Measurements from ENCODE around the gene GSE1.

The GSE1 gene

DNA sequence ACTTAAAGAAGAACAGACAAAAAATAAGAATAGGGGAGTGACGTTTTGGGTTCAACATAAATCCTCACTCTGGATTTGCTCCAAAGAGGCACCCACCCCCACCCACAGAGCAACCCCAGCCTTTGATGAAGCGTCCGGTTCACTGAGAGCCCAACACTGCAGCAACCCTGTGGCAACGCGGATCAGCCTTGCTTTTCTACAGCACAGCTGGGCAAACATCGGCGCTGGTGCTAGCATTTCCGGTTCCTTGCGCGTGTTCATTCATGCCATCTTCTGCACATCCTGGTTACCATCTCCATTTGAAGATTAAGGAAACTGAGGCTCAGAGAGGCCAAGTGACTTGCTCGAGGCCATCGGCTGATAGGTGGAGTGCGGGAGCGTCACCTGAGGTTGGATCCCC, 84.3 kb downstream of the GSE1 start:
- no peak for DNase-seq (ENCODE audit: low read depth in 2 of 2)

DNA sequence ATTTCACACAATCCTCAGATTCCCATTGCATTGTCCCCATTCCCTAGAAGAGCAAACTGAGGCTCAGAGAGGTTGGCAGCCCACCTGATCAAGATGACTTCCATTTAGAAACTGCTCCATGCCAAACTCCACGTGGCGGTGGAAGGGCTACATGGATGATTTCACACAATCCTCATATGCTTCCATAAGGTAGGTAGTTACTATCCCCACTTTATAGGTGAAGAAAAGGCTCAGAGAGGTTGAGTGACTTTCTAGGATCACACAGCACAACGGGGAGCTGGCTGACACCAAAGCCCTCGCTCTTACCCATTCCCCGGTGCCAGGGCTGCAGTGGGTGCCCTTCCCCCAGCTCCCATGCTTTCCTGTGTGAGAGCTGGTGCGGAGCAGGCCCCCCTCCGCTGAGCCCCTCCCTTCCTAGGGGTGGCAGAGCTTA, 85.4 kb downstream of the GSE1 start:
- DNase-seq (ENCODE audit: low read depth in 2 of 2): no peak

DNA sequence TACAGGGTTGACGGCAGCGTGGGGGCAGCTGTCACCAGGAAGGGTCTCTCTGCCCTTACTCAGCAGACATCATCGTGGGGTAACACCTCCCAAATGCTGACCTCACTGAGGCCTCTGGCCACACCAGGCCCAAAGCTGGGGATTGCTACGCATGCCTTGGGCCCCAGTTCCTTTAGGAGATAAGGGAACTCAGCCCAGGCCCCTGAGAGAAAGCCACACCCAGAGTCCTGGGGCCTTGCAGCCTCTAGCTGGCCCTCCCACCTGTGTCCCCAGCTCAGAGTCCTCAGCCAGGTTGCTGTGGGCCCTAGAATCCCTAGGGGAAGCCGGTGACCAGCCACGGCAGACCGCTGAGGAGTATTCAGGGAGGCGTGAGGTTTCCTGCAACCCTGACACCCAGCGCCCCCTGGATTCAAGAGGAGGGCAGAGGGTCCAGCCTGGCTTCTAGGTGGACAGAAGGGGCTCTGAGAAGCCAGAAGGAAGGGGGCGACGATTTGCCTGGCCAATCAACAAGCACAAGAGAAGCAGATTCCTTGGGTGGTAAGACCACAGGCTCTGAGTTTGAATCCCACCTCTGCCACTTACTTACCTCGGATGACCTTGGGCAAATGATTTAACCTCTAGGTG, 85.9 kb downstream of the GSE1 start:
- DNase-seq (ENCODE audit: low read depth in 2 of 2): no peak

DNA sequence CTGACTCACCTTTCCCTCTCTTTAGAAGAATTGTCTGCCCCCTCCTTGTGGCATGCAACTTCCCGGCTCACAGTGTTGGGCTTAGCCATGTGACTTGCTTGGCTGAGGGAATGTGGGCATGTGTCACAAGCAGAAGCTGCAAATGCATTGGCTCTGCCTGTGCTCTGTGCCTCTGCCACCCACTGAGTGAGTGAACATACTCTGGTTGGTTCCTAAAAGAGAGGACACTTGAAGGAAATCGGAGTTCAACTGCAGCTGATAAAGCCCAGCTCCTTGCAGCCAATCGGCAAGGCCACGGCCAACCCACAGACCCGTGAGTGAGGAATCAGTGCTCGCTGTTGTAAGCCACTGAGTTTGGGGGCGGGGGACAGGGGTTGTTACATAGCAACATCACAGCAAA, 86.5 kb downstream of the GSE1 start:
- no peak for DNase-seq (ENCODE audit: low read depth in 2 of 2)

DNA sequence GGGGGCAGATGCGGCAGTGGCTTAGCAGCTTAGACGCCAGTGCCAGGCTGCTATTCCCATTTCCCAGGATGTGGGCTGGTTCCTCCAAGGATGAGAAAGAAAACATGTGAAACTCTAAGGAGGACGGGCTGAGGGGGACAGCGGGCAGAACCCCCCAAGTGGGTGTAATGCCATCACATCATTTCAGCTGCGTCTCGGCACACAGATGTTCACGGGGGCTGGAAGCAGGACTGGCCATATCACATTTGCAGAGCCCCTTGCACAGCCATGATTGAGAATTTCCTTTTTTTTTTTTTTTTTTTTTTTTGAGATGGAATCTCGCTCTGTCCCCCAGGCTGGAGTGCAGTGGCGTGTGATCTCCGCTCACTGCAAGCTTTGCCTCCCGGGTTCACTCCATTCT, 90.9 kb downstream of the GSE1 start:
- no peak for DNase-seq (ENCODE audit: low read depth in 2 of 2)

DNA sequence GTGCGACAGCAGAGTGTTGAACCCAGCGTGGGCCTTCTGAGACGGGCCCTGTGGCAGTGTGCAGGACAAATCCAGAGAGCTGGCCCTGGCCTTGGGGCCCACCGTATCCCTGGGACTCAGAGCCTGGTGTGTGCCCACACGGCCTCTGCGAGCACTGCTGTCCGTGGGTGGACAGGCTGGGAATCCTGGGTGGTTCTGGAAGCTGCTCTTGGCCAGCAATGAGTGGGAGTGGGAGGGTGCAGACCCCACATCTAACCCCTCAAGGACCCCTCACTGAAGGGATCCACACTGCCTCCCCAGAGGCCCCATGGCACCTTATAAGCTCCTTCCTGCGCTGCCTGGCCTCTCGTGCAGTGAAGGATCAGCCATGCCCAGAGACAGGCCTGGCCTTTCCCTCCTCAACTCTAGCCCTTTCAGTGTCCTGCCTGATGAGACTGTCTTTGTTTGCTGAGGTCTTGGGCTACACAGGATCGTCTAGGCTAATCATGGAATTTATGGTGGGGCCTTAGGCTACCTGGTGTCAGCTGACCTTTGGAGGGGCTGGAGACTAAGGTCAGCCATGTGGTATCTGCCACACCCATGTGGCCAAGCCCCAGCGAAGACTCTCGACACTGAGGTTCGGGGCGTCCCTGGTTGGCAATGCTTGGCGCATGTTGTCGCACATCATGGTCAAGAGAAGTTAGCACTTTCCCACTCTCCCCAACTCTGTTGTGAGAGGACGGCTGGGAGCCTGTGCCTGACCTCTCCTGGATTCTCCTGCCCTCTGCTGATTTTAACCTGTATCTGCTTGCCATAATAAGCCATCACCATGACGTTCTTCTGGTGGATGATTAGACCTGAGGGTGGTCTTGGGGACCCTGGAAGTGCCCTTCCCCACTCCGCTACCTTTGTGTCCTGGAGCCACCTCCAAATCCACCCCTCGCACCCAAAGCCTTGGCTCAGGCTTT, 92.1 kb downstream of the GSE1 start:
- no peak for DNase-seq (ENCODE audit: low read depth in 2 of 2)

DNA sequence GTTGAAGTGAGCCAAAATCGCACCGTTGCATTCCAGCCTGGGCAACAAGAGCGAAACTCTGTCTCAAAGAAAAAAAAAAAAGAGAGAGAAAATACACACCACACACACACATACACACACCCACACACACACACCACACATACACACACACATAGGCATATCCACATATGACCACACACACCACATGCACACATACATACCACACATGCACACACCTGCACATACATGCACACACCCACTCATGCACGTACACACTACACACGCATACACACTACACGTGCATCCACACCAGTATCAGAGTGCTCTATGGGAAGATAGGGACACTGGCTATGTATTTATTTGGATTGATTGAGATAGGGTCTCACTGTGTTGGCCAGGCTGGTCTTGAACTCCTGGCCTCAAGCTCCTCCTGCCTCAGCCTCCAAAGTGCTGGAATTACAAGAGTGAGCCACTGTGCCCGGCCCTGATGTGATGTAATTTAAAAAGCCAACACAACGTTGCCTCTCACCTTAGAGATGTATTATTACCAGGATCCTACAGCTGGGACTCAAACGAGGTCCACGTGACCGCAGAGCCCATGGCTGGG, 93.4 kb downstream of the GSE1 start:
- DNase-seq (ENCODE audit: low read depth in 2 of 2): no peak

DNA sequence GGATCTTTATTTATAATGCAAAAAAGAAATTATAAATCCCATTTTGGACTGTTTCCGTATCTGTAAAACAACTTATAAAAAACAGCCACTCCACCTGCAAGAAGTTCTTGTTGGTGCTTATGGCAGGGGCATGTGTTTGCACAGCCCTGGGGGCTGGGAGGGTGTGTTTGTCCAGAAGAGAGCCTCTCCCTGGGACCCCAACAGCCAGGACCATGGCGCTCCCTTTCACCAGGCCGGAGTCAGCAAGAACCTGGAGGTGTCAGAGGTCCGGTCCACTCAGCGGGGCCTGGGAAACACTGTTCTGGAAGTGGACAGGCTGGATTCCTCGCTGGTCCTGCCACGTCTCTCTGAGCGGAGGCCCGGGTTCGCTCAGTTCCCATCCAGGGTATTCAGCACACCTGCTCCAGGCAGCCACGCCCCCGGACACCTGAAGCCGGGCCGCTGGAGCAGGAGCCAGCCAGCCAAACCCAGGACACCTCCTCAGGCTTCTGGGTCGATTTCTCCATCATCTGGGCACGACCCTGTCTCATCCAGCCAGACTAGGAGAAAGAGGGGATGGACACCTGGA, 94.5 kb downstream of the GSE1 start:
- DNase-seq (ENCODE audit: low read depth in 2 of 2): no peak

DNA sequence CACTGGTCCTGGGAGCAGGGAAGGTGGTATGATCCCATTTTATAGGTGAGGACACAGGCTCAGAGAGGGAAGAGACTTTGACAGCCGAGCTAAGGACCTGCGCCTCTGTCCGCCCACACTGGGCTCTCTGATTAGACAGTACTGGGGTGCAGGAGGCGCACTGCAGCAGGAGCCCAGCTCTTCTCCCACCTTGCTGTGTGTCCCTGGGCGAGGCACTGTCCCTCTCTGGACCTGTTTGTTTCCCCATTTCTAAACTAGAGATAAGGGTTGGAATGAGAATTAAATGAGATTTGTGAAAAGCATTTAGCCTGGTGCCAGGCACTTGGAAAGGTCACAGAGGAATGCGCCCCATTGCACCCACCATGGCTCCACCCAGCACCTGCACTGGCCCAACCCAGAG, 95.2 kb downstream of the GSE1 start:
- no peak for DNase-seq (ENCODE audit: low read depth in 2 of 2)

DNA sequence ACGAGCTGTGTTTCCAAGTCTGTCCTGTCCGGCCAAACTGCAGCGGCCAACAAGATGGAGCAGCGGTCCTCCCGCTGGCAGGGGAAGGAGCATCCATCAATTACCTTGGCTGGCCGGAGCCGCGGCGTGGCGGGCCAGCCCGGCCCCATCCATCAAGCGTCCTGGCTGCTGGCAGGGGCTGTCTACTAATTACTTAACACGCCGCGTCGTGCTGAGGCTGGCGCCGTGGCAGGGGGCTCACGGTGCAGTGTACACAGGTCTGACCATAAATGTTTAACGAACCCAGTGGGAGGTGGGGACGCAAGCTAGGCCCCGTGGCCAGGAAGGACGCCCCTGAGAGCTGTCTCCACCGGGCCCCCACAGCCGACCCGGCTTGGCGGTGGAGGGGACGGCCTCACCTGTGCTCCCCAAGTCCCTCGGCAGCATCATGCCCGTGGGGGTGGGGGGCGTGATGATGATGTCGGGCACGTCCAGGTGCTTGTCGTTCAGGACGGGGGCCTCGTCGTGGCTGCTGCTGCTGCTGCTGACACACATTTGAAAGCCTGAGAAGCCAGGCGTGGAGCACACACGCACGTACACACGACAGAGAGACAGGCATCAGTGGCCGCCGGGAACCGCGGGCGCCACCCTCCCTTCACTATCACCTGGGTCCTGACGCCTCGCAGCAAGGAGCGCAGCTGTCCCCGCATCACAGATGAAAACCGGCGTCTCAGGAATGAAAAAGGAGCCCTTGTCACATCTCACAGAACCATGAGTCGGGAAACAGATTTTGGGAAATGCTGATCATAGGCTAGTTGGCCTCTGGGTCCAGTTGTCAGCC, 96.9 kb downstream of the GSE1 start:
- no peak for DNase-seq (ENCODE audit: low read depth in 2 of 2)

DNA sequence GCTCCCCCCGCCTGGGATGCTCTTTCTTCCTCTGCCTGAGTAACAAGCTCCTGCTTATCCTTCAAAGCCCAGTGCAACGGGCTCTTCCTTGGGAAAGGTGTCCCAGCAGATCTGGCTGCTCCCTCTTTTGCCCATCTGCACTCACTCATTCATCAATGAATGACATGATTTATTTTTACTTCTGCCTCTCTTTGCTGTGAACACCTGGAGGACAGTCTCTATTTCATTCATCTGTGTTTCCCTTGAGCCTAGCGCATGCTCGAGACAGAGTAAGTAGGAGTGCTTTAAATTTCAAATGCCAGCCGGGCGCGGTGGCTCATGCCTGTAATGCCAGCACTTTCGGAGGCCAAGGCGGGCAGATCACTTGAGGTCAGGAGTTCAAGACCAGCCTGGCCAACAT, 97.6 kb downstream of the GSE1 start:
- DNase-seq (ENCODE audit: low read depth in 2 of 2): no peak

DNA sequence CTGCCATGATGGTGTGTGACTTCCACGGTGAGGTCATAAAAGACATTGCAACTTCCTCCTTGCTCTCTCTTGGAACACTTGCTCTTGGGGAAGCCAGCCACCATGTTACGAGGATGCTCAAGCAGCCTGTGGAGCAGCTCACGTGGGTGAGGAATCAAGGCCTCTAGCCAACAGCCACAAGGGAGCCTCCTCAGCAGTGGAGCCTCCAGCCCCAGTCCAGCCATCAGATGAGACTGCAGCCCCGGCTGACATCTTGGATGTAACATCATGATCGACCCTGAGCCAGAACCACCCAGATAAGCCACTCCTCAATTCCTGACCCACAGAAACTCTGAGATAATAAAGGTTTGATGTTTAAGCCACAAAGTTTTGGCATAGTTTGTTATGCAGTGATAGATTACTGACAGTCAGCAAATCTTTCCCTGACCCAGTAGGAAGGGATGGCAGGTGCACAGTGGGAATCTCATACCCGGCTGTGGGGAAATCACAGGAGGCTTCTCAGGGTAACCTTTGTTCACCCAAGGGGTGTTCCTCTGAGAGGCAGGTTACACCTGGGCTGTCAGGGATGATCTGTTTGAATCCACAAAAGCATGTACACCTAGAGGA, 99.0 kb downstream of the GSE1 start:
- DNase-seq (ENCODE audit: low read depth in 2 of 2): no peak

DNA sequence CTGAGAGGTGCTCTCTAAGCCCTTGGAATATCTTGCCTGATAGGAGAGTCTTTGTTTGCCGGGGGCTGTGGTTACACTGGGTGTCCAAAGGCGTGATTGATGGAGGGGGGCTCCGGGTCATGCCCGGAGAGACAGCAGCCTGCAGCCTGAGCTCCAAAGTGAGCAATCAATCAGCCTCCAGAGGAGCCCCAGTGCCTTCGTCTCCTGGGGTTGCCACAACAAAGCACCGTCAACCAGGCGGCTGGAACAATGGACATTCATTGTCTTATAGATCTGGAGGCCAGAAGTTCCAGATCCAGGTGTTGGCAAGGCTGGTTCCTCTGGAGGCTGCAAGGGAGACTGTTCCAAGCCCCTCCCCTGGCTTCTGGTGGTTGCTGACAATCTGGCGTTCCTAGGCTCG, 99.7 kb downstream of the GSE1 start:
- no peak for DNase-seq (ENCODE audit: low read depth in 2 of 2)

DNA sequence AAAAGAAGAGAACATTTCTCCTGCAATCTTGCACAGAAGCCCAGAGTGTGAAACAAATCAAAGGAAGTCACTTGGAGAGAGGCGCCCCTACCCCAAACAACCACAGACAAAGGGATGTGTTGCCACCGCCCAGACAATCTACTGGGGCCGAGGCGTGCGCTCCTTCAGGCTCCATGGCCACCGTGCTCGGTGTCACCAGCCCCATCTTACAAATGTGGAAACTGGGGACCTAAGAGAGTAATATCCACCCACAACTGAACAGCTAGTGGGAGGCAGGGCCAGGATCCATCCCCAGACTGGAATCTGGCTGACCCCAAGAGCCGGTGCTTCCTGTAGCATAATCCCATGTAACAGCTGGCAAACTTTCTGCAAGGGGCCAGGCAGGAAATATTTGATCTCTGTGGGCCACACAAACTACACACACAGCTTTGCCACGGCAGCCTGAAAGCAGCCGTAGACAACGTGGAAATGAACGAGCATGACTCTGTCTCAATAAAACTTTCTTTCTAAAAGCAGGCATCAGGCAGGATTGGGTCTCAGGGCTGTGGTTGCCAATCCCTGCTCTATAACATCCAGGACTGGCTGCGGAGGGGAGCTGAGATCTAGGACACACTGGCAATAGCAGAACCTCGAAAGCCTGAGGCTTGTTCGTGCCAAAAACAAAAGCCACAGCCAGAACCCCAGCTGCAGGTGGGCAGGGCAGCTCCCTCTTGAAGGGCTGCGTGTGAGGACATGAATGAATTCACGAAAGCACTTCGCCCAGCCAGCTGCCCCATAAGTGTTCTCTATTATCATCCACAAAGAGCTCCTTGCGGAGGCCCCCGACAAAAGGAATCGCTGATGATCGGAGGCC, 102.3 kb downstream of the GSE1 start:
- no peak for DNase-seq (ENCODE audit: low read depth in 2 of 2)

DNA sequence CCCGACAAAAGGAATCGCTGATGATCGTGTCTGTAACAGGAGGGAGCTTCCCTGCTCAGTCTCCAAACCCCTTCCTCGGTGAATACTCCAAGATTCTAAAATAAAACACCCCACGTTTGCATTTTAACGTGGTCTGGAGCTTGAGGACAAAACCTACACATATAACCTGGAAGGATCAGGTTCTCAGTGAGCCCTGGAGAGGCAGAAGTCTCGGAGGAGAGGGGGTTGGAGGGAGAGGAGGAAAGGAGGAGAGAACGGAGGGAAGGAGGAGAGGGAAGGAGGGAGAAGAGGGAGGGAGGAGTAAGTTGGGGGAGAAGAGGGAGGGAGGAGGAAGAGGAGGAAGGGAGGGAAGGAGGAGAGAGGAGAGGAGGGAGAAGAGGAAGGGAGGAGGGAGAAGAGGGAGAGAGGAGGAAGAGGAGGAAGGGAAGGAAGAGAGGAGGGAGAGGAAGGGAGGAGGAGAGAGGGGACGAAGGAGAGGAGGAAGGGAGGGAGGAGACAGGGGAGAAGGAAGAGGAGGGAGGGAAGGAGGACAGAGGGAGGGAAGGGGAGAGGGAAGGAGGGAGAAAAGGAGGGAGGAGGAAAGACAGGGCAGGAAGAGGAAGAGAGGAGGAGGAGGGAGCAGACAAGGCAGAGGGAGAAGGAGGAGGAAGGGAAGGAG, 103.0 kb downstream of the GSE1 start:
- DNase-seq (ENCODE audit: low read depth in 2 of 2): no peak

DNA sequence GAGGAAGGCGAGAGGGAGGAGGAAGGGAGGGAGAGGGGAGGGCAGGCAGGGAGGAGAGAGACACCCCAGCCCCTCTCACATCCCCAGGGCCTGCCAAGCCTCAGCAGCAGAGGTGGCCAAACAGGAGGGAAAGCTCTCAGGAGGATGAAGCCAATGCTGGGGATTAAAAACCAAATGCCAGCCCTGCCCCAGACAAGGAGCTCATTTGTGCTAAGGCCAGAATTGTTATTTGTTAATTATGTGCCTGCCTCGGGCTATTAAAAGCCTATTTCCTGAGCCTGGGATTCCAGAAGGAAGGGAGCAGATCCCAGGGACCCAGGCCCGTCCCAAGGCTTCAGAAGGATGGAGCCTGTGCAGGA, 103.5 kb downstream of the GSE1 start:
- no peak for DNase-seq (ENCODE audit: low read depth in 2 of 2)

DNA sequence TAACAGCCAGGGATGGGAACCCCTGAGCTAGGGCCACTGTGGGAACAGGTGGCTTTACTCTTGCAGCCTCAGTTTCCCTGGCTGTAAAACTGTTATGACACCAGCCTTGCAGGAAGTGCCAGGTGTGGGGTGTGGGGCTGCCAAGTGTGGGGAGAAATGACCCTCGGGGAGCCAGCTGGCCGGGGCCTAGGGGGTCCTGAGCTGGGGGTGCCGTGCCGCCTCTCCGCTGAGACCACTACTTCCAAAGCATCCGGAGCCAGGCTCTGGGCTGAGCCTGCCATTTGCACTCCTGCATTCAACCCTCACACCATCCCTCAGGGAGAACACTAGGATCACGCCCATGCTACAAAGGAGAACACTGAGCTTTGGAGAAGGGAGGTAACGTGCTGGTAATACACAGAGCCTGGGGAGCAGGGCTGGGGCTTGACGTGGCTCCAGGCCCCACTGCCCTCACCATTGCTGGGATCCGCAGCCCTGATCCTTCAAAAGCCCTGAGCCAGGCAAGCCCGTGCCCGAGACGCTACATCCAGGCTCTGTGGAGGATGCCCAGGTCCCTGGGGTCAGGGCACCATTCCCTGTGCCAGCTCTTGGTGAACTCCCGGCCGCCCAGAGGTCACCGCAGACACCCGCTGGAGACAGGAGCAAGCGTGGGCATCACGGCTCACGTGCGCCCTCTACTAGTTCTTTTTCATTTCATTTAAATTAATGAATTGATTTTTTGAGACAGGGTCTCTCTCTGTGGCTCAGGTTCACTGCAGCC, 104.5 kb downstream of the GSE1 start:
- DNase-seq (ENCODE audit: low read depth in 2 of 2): peak; percentile 11 to 15

DNA sequence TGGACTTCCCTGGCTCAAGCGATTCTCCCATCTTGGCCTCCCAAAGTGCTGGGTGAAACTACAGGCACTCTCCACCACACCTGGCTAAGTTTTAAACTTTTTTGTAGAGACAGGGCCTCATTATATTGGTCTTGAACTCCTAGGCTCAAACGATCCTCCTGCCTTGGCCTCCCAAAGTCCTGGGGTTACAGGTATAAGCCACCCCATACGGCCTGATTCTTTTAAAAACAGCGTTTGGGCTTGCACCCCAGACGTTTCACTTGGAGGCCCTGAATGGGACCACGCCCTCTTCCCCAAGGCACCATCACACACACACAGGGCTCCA, 105.0 kb downstream of the GSE1 start:
- DNase-seq (ENCODE audit: low read depth in 2 of 2): no peak

DNA sequence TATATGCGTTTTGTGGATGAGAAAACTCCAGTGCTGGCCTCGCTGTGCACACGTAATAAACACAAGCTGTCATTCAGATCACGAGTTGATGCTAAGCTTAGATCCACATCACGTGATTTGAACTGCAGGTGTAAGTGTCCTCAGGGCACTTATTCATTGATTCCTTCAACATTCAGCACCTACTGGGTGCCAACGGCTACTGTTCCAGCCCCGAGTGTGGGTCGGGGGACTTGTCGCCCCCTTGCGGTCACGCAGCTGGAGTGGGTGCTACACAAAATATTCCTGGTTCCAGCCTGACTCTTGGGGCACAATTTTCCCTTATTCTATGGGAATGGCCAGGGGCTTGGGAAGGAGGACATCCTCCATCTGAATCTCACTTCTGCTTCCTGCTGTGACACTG, 105.6 kb downstream of the GSE1 start:
- no peak for DNase-seq (ENCODE audit: low read depth in 2 of 2)

All from stimulated activated CD4-positive, alpha-beta T cell treated with anti-CD3 and anti-CD28 coated beads, Interleukin-1b, Interleukin-23, amount 100 ng/mL, for 1 hour (primary cell).